GF-D8 (cell line): ENCODE measurements around the gene SLC25A47.
A peak's percentile ranks its signal among the peaks of the same experiment; 100 is the strongest.
"Not testable (repeated sequence)": the region's sequence is repeated elsewhere in the genome, so short reads cannot be mapped to it uniquely, and the experiment has no call there.

Source experiments
- DNase-seq: peaks from one replicate; lab custom pipeline; 2025; lab: John Stamatoyannopoulos, UW

Gene SLC25A47

DNA sequence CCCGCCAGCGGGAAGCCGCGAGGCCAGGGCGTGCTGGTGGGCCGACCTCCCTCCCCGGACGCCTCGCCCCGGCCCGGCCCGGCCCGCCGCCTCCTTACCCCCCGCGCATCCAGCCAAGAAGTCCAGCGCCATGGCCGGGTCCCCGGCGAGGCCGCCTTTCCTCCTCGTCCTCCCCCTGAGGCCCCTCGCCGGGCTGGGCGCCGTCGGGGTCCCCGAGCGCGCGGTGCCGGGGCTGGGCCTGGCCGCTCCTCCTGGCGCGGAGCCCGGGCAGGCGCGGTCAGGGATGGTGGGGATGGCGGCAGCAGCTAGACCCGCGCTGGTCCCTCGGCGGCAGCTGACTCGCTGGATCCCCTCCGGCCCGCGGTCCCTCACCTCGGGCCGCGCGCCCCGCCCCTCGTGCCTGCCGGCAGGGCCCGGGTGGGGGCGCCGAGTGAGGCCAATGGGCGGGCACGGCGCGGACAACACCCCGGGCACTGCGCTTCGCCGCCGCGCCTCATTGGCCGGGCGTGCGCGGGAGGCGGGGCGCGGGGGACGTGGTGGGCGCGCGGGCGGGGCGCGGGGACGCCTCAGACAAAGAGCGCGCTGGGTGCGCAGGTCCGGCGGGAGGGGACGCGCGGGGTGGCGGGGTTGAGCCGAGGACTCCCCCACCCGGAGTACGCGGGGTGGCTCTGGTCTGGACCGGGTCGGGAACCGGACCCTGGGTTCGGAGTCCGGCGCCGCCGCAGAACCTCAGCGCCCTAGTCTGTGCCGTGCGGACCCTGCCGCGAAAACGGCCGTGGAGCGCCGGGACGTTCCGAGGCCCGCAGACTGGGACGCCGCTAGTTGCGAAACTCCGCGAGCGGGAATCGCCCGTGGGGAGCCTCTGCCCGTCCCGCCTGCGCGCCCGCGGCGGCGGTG, 16.8 kb upstream of the SLC25A47 start, which contains the start of gene SLC25A29:
Gene SLC25A29 (minus strand): TSS at position 344 of the 897 bp plus-strand sequence. CDS start 212 bp downstream, at position 132.
- peak; percentile 29 for DNase-seq

DNA sequence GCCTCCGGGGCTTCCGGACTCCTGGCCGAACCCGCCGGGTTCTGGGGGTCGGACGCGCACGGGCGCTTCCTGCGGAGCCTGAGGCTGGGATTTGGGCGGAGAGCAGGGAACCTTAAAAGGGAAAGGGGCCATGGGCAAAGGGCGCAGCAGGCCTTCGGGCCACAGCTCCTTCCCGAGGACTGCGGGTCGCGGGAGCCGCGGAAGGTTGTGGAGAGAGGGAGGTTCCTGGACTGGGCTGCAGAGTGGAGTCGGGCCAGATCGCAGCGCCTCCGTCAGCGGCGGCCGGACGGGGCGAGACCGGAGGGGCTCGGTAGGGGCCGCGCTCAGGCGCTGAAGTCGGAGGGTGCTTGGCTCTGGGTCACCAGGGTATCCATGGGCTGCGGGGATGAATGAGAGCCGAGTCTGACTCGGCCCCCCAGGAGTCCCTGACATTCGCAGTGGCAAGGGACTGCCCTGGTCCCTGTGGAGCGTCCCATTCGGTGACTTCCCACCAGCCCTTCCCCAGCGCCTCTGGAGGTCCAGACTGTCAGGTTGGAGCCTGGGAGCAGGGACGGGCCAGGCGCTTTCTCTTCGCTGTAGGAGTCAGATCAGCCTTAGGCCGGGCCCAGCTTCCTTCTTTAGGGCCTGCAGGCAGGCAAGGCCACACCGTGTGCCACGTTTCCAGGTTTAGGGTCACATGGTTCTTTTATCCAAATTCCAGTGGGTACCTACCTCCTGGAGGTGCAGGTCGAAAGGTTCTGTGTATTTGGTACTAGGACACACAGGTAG, 16.0 kb upstream of the SLC25A47 start:
- no peak for DNase-seq

DNA sequence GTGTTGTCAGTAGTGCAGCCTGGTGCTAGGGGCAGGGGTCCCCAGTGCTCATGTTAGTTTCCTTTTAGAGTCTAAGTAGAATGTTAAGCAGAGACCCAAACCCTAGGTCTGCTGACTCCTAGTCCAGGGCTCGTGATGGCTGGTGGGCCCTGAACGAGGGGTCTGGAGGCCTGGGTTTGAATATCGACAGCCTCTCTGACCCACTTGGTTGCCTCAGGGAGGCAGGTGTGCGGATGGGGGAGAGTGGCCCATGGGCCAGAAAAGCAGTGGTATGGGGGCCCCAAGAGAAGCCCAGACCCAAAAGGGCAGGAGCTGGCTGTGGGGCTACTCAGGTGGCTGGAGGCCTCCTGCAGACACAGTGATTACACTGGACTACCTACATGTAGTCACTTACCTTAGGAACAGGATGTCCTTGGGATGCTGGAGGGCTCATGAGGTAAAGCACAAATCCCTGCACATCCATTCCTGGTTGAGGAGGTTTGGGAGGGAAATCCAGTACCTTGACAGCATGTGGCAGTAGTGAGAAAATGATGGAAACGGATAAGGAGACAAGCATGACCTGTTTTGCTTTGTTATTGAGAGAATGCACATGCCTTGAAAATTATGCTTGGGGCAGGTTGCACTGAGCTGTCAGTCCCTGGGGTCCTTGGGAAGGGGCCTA, 15.2 kb upstream of the SLC25A47 start:
- DNase-seq, result no peak

GRCh38 chr14:100308427-100308792, 14.7 kb upstream of the SLC25A47 start:
- DNase-seq, result not testable (repeated sequence)

DNA sequence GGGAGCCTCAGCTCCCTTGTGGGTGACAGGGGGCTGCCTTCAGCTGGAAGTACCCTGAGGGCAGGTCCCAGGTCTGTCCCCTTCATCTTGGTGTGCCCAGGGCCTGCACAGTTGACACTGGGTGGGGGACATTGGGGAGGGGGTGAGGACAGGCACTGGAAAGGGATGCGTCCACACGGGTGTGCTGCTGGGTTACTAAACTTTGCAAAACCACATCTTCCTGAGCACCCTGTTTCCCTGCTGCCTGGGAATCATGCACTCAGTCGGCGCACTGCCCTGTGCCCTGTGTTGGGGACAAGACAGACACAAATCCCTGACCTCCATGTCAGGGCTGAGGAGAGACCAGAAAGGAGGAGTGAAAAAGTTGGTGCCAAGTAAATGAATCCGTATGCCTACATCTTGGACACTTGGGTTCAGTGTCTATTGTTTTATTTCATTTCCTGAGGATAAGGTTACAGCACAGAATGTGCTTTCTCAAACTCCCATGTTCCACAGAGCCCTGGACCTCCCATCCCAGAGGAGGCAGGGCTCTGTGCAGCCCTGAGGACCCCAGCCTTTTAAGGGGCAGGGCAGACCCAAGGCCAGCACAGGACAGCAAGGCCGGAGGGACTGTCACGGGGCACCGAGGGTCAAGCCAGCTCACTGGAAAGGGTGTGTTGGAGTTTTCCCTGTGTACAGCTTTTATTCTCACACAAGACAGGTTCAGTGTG, 14.0 kb upstream of the SLC25A47 start:
- peak; percentile 10 for DNase-seq

DNA sequence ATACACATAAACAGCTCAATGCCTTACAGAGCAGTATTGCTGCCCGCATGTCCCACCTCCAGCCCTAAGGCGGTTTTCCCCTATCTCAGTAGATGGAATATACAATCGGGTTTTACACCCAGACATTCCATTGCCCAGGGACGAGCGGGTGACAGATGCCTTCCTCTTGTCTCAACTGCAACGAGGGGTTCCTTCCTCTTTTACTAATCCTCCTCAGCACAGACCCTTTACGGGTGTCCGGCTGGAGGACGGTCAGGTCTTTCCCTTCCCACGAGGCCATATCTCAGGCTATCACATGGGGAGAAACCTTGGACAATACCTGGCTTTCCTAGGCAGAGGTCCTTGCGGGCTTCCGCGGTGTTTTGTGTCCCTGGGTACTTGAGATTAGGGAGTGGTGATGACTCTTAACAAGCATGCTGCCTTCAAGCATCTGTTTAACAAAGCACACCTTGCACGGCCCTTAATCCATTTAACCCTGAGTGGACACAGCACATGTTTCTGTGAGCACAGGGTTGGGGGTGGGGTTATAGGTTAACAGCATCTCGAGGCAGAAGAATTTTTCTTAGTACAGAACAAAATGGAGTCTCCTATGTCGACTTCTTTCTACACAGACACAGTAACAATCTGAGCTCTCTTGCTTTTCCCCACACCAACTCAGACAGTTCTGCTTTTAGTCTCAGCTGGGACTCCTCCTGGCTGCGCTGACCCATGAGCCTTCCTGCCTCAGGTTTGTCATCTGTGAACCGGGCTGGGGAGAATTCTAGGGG, 10.8 kb upstream of the SLC25A47 start:
- peak; percentile 17 for DNase-seq

- no peak for DNase-seq
These were observed 10.2 kb upstream of the SLC25A47 start for GRCh38 chr14:100312877-100313400.

- no peak for DNase-seq
These were observed 9.5 kb upstream of the SLC25A47 start for GRCh38 chr14:100313464-100314230.

- no peak for DNase-seq
These were observed 8.4 kb upstream of the SLC25A47 start for GRCh38 chr14:100314724-100315123.

DNA sequence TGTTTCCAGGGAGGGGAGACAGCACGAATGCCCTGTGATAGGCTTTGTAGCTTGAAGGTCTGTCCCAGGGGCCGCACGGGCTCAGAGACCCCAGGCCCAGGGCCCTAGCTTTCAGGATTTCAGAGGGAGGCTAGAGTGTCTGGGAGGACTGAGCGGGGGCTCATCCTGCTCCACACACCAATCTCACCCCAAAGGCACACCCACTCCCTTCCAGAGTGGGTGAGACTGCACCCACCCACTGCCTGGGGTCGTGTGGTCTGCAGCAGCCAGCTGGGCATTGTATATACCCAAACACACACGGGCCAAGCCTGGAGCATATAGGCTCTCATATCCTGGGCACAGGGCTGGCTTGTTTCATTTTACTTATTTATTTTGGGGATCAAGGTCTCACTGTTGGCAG, 5.8 kb upstream of the SLC25A47 start:
- DNase-seq, result no peak

GRCh38 chr14:100317912-100318808, 5.0 kb upstream of the SLC25A47 start:
- no peak for DNase-seq

DNA sequence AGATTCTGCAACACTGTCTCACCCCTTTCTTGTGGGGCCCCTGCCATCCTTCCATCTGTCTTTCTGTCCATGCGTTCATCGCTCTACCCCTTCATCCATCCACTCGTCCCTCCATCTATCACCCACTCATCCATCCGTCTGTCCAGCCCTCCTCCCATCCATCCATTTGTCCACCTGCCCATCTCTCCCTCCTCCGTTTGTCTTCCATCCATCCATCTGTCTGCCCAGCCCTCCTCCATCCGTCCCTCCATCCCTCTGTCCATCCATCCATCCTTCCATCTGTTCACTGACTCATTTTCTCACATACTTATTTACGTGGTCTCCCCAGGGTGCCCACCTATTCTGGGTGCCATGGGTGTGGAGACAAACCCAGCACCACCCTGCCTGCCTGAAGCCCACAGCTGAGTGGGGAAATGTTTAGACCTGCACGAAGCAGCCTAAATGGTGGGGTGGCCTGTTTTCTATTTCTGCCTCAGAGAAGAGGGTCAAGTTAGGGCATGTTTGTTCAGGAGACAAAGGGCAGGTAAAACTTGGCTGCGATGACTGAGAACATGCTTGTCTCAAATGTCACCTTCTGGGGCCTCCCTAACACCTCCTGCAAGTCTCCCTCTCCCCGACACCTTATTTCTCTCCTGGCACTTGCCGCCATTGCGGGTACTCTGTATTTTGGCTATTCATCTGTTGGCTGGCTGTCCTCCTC, 2.8 kb upstream of the SLC25A47 start:
- no peak for DNase-seq

DNA sequence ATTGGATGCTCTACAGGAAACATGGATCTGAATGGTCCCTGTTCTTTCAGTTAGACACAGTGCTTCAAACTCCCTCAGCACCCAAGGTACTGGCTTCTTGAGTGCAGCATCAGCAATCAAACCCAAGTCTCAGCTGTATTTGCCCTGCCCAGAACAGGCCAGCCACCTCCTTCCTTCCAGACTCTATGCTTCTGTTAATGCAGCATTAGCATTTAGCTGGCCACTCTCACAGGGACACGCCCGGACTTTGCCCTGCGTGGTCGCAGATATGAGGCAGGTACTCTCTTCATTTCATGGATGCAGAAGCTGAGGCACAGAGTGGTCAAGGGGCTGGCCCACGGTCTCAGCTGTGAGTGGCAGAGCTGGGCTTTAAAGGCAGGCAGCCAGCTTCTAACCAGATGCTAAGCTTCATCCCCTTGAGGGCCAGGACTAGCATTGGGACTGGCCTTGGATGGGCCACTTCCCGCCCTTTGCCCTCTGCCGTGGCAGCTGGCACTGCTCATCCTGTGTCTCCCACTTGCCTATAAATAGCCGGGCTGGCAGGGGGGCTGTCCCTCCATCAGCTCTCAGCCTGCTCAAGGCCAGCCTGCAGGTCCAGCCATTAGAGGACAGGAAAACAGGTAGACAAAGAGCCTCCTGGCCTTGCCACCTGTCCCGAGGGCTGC, 1.5 kb upstream of the SLC25A47 start:
- DNase-seq, result no peak

DNA sequence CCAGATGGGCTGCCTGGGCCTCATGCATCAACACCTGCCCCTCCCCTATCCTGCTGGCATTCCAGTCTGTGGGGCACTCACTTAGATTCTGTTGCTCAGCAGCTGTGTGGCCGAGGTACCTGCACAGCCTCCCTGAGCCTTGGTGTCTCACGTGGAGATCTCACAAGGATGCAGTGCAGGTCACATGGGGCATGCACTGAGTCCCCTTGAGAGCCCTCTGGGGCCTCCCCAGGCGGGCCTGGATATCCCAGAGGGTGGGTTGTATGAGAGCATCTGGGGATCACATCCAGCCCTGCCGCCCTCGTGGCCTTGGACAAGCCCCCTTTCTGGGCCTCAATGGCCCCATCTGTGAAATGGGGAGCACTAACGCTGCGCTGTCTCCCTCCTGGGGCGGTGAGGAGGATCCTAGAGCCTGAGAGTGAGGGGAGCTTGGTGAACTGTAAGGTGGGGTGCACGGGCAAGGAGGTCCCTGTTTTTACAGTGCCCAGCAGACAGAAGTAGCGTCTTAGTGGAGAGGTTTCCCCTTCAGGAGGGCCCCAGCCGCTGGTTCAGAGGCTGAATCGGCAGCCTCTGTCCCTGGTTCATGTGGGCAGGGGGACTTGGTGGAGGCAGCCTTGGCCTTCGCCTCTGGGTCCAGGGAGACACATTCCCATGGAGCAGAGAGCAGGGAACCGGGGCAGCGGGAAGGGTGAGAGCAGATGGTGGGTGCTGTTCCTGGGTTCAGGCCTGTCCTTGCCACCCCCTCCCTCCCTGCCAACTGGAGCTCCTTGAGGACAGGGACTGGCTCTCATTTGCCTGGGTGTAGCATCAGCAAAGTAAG, 791 bp upstream of the SLC25A47 start:
- DNase-seq, result no peak

GRCh38 chr14:100323942-100324307, 786 bp downstream of the SLC25A47 start:
- no peak for DNase-seq

GRCh38 chr14:100325231-100325632, 2.1 kb downstream of the SLC25A47 start:
- no peak for DNase-seq

DNA sequence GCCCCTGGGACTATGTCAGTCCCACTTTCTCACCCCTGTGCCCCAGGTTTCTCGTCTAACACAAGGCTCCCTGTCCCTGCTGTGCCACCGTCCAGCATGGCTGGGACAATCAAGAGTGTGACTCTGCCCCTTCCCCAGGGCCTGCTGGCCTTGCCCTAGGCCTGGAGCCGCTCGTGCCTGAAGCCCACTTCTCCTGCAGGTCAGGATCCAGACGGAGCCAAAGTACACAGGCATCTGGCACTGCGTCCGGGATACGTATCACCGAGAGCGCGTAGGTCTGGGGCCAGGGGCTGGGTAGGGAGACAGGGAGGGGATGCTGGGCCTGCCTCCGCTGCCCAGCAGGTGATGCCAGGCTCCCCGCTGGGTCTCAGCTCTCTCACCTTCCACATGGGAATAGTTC, 2.8 kb downstream of the SLC25A47 start:
- DNase-seq, result no peak
